ENCODE measurements around the gene GSPT1.

GRCh38 chr16:11880007-11880406 lies 35.7 kb downstream of the GSPT1 start:
- no peak for TF ChIP-seq POLR2A (IDR thresholded peaks at IDR 0.05)
- TF ChIP-seq, protein P1, sequence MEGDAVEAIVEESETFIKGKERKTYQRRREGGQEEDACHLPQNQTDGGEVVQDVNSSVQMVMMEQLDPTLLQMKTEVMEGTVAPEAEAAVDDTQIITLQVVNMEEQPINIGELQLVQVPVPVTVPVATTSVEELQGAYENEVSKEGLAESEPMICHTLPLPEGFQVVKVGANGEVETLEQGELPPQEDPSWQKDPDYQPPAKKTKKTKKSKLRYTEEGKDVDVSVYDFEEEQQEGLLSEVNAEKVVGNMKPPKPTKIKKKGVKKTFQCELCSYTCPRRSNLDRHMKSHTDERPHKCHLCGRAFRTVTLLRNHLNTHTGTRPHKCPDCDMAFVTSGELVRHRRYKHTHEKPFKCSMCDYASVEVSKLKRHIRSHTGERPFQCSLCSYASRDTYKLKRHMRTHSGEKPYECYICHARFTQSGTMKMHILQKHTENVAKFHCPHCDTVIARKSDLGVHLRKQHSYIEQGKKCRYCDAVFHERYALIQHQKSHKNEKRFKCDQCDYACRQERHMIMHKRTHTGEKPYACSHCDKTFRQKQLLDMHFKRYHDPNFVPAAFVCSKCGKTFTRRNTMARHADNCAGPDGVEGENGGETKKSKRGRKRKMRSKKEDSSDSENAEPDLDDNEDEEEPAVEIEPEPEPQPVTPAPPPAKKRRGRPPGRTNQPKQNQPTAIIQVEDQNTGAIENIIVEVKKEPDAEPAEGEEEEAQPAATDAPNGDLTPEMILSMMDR (IDR thresholded peaks at IDR 0.05): no peak

All from body of pancreas (tissue), 4 donors.